DLD1 (cell line): ENCODE data around the gene TOE1.

Experiments used
- in situ Hi-C: cut with HindIII; loops from 2 replicates; pipeline ENCODE4 v1.10.0; 2017; ENCODE audit warnings: low sequenced_read_pairs

Gene TOE1

GRCh38 chr1:45326627-45327623, 13.0 kb upstream of the TOE1 start, which contains the start of gene HPDL:
Gene HPDL (plus strand): TSS chr1:45326895. CDS start chr1:45327149, 254 bp downstream.
- in situ Hi-C loops: no loop called here

GRCh38 chr1:45327644-45328515, 12.1 kb upstream of the TOE1 start:
- in situ Hi-C loops: no loop called here

- in situ Hi-C loops: no loop called here
Observed at GRCh38 chr1:45328680-45329079, 11.3 kb upstream of the TOE1 start.

- in situ Hi-C loops: no loop called here
Observed at GRCh38 chr1:45329445-45329844, 10.5 kb upstream of the TOE1 start.

GRCh38 chr1:45331436-45332345, 8.3 kb upstream of the TOE1 start:
- in situ Hi-C loops: no loop called here

- in situ Hi-C loops: no loop called here
Observed at GRCh38 chr1:45332346-45332720, 7.6 kb upstream of the TOE1 start.

GRCh38 chr1:45334308-45335245, 5.4 kb upstream of the TOE1 start:
- in situ Hi-C loops: no loop called here

GRCh38 chr1:45335855-45336324, 4.1 kb upstream of the TOE1 start:
- in situ Hi-C loops: no loop called here

GRCh38 chr1:45337630-45338325, 2.2 kb upstream of the TOE1 start:
- in situ Hi-C loops: no loop called here

- in situ Hi-C loops: no loop called here
Observed at GRCh38 chr1:45340816-45341466, 971 bp downstream of the TOE1 start.

- in situ Hi-C loops: no loop called here
Observed at GRCh38 chr1:45344499-45344898, 4.5 kb downstream of the TOE1 start.

GRCh38 chr1:45345014-45345413, 5.0 kb downstream of the TOE1 start:
- in situ Hi-C loops: no loop called here

- in situ Hi-C loops: no loop called here
Observed at GRCh38 chr1:45346473-45346872, 6.5 kb downstream of the TOE1 start.

- in situ Hi-C loops: no loop called here
Observed at GRCh38 chr1:45348020-45348419, 8.1 kb downstream of the TOE1 start.

GRCh38 chr1:45348609-45348965, 8.6 kb downstream of the TOE1 start:
- in situ Hi-C loops: no loop called here

- in situ Hi-C loops: no loop called here
Observed at GRCh38 chr1:45348966-45349677, 9.2 kb downstream of the TOE1 start.

GRCh38 chr1:45351508-45351907, 11.5 kb downstream of the TOE1 start:
- in situ Hi-C loops: no loop called here

- in situ Hi-C loops: no loop called here
Observed at GRCh38 chr1:45353685-45354084, 13.7 kb downstream of the TOE1 start.
